ENCODE data around the gene CGRRF1.
A peak's percentile ranks its signal among the peaks of the same experiment; 100 is the strongest.

Gene CGRRF1

GRCh38 chr14:54509546-54510501 lies at the start of gene CGRRF1:
TSS of gene CGRRF1 (plus strand) at chr14:54509906. CDS start at chr14:54509960, 54 bp downstream.
- no peaks in the 10 kb centered on the region for H3K9me3 ChIP-seq (ENCODE audit: insufficient read depth, low read depth, low read length)
- peaks cover 32% of the 10 kb centered on the region for H3K4me1 ChIP-seq (ENCODE audit: insufficient read depth, low read length, poor library complexity, severe bottlenecking)
- H3K4me2 ChIP-seq (ENCODE audit: low read depth, low read length, poor library complexity, severe bottlenecking), result peak within 1 kb of the TSS; percentile 89
- peak within 1 kb of the TSS; percentile 86 for H3K4me3 ChIP-seq (ENCODE audit: low read length, poor library complexity, severe bottlenecking)
- no peaks in the 10 kb centered on the region for H3K27me3 ChIP-seq (ENCODE audit: insufficient read depth, low read length, poor library complexity, severe bottlenecking)
- peaks cover 4% of the 10 kb centered on the region for H4K20me1 ChIP-seq (ENCODE audit: insufficient read depth, low read length, poor library complexity, severe bottlenecking)
- H3K9ac ChIP-seq (ENCODE audit: low read depth, low read length, poor library complexity, severe bottlenecking), result peak within 1 kb of the TSS; percentile 79
- TF ChIP-seq CTCF (conservative IDR thresholded peaks at IDR 0.05; ENCODE audit: low read length) (peak; percentile 34), EZH2phosphoT487 (IDR thresholded peaks at IDR 0.05; ENCODE audit: borderline replicate concordance) (no peak)
- H2AFZ ChIP-seq (ENCODE audit: low read length), result peak within 1 kb of the TSS; percentile 93
- H3K79me2 ChIP-seq (ENCODE audit: insufficient read depth, low read length), result peaks cover 45% of the 10 kb centered on the region
- no peaks in the 10 kb centered on the region for H3K36me3 ChIP-seq (ENCODE audit: insufficient read depth, low read length)
- H3F3A ChIP-seq (ENCODE audit: low read depth), result no peaks in the 10 kb centered on the region
- no peaks in the 10 kb centered on the region for H3K9me2 ChIP-seq (replicated peaks; ENCODE audit: low read depth, low read length)

- no peaks in the 10 kb centered on the region for H3F3A ChIP-seq (ENCODE audit: low read depth)
- no peaks in the 10 kb centered on the region for H3K4me1 ChIP-seq (ENCODE audit: insufficient read depth, low read length, poor library complexity, severe bottlenecking)
- H3K9me2 ChIP-seq (replicated peaks; ENCODE audit: low read depth, low read length), result no peaks in the 10 kb centered on the region
- H3K9me3 ChIP-seq (ENCODE audit: insufficient read depth, low read depth, low read length), result peaks cover 8% of the 10 kb centered on the region; the same call in 1 of the 2 replicates
- TF ChIP-seq CTCF (conservative IDR thresholded peaks at IDR 0.05; ENCODE audit: low read length) (no peak), EZH2phosphoT487 (IDR thresholded peaks at IDR 0.05; ENCODE audit: borderline replicate concordance) (no peak)
- no peak overlapping the region for H3K4me2 ChIP-seq (ENCODE audit: low read depth, low read length, poor library complexity, severe bottlenecking)
- H3K36me3 ChIP-seq (ENCODE audit: insufficient read depth, low read length), result no peaks in the 10 kb centered on the region
- H3K4me3 ChIP-seq (ENCODE audit: low read length, poor library complexity, severe bottlenecking), result no peak overlapping the region
- no peaks in the 10 kb centered on the region for H3K27me3 ChIP-seq (ENCODE audit: insufficient read depth, low read length, poor library complexity, severe bottlenecking)
- no peak overlapping the region for H2AFZ ChIP-seq (ENCODE audit: low read length)
- H3K79me2 ChIP-seq (ENCODE audit: insufficient read depth, low read length), result no peaks in the 10 kb centered on the region
- no peaks in the 10 kb centered on the region for H4K20me1 ChIP-seq (ENCODE audit: insufficient read depth, low read length, poor library complexity, severe bottlenecking)
- H3K9ac ChIP-seq (ENCODE audit: low read depth, low read length, poor library complexity, severe bottlenecking), result no peak overlapping the region
Measured at GRCh38 chr14:54462048-54462447, 47.7 kb upstream of the CGRRF1 start.

GRCh38 chr14:54465654-54466053 lies 44.1 kb upstream of the CGRRF1 start:
- Histone ChIP-seq H3K9ac (ENCODE audit: low read depth, low read length, poor library complexity, severe bottlenecking) (no peak overlapping the region), H3K9me3 (ENCODE audit: insufficient read depth, low read depth, low read length) (peaks cover 3% of the 10 kb centered on the region; the same call in 1 of the 2 replicates), H3K4me1 (ENCODE audit: insufficient read depth, low read length, poor library complexity, severe bottlenecking) (no peaks in the 10 kb centered on the region), H3K9me2 (replicated peaks; ENCODE audit: low read depth, low read length) (no peaks in the 10 kb centered on the region), H2AFZ (ENCODE audit: low read length) (no peak overlapping the region), H3K27me3 (ENCODE audit: insufficient read depth, low read length, poor library complexity, severe bottlenecking) (no peaks in the 10 kb centered on the region), H3K4me2 (ENCODE audit: low read depth, low read length, poor library complexity, severe bottlenecking) (no peak overlapping the region), H3K4me3 (ENCODE audit: low read length, poor library complexity, severe bottlenecking) (no peak overlapping the region), H4K20me1 (ENCODE audit: insufficient read depth, low read length, poor library complexity, severe bottlenecking) (no peaks in the 10 kb centered on the region), H3K79me2 (ENCODE audit: insufficient read depth, low read length) (no peaks in the 10 kb centered on the region), H3K36me3 (ENCODE audit: insufficient read depth, low read length) (no peaks in the 10 kb centered on the region), H3F3A (ENCODE audit: low read depth) (no peaks in the 10 kb centered on the region)
- no peak for TF ChIP-seq CTCF (conservative IDR thresholded peaks at IDR 0.05; ENCODE audit: low read length)
- no peak for TF ChIP-seq EZH2phosphoT487 (IDR thresholded peaks at IDR 0.05; ENCODE audit: borderline replicate concordance)

Data from Loucy (cell line).